Medulla oblongata (tissue), 1 donor: Measurements from ENCODE around the gene AMFR.
"Not testable (repeated sequence)": the region's sequence is repeated elsewhere in the genome, so short reads cannot be mapped to it uniquely, and the experiment has no call there.

Experiments
- DNase-seq: peaks from one replicate; pipeline ENCODE4 v3.0.0-alpha.2; 2015; ENCODE audit errors: extremely low spot score

Gene AMFR

GRCh38 chr16:56388209-56388608, 37.1 kb downstream of the AMFR start:
- DNase-seq = no peak

GRCh38 chr16:56387396-56387795, 37.9 kb downstream of the AMFR start:
- DNase-seq = no peak

- DNase-seq = no peak
These were observed 41.1 kb downstream of the AMFR start for GRCh38 chr16:56384074-56384721.

GRCh38 chr16:56382901-56383355, 42.4 kb downstream of the AMFR start:
- DNase-seq = no peak

- DNase-seq = no peak
These were observed 42.9 kb downstream of the AMFR start for GRCh38 chr16:56382459-56382858.

GRCh38 chr16:56380778-56381485, 44.4 kb downstream of the AMFR start:
- not testable (repeated sequence) for DNase-seq

GRCh38 chr16:56379044-56379443, 46.3 kb downstream of the AMFR start:
- DNase-seq = not testable (repeated sequence)

GRCh38 chr16:56375792-56376191, 49.6 kb downstream of the AMFR start:
- not testable (repeated sequence) for DNase-seq

- no peak for DNase-seq
These were observed 52.3 kb downstream of the AMFR start for GRCh38 chr16:56373003-56373402.

GRCh38 chr16:56372013-56372634, 53.2 kb downstream of the AMFR start:
- no peak for DNase-seq

GRCh38 chr16:56371660-56371937, 53.7 kb downstream of the AMFR start:
- DNase-seq = no peak

GRCh38 chr16:56370875-56371659, 54.3 kb downstream of the AMFR start:
- no peak for DNase-seq

- no peak for DNase-seq
These were observed 55.0 kb downstream of the AMFR start for GRCh38 chr16:56370185-56370874.

- no peak for DNase-seq
These were observed 56.1 kb downstream of the AMFR start for GRCh38 chr16:56369202-56369601.

- no peak for DNase-seq
These were observed 56.8 kb downstream of the AMFR start for GRCh38 chr16:56368545-56368944.

GRCh38 chr16:56367764-56368163, 57.6 kb downstream of the AMFR start:
- no peak for DNase-seq

- no peak for DNase-seq
These were observed 58.4 kb downstream of the AMFR start for GRCh38 chr16:56366945-56367344.

- DNase-seq = no peak
These were observed 59.8 kb downstream of the AMFR start for GRCh38 chr16:56365552-56365951.

GRCh38 chr16:56364865-56365264, 60.5 kb downstream of the AMFR start:
- no peak for DNase-seq

- no peak for DNase-seq
These were observed 61.4 kb downstream of the AMFR start for GRCh38 chr16:56363781-56364565.

- DNase-seq = no peak
These were observed 62.1 kb downstream of the AMFR start for GRCh38 chr16:56363181-56363716.
